GM21528 (cell line): ENCODE measurements around the gene BASP1.

Source experiments
- ATAC-seq: cut with Tn5 transposase; IDR thresholded peaks from one replicate; pipeline ENCODE4 v1.9.1; 2021; ENCODE audit warnings: mild to moderate bottlenecking, moderate library complexity; ENCODE audit not compliant: unreplicated experiment, low FRiP score

Gene BASP1, protein sequence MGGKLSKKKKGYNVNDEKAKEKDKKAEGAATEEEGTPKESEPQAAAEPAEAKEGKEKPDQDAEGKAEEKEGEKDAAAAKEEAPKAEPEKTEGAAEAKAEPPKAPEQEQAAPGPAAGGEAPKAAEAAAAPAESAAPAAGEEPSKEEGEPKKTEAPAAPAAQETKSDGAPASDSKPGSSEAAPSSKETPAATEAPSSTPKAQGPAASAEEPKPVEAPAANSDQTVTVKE

DNA sequence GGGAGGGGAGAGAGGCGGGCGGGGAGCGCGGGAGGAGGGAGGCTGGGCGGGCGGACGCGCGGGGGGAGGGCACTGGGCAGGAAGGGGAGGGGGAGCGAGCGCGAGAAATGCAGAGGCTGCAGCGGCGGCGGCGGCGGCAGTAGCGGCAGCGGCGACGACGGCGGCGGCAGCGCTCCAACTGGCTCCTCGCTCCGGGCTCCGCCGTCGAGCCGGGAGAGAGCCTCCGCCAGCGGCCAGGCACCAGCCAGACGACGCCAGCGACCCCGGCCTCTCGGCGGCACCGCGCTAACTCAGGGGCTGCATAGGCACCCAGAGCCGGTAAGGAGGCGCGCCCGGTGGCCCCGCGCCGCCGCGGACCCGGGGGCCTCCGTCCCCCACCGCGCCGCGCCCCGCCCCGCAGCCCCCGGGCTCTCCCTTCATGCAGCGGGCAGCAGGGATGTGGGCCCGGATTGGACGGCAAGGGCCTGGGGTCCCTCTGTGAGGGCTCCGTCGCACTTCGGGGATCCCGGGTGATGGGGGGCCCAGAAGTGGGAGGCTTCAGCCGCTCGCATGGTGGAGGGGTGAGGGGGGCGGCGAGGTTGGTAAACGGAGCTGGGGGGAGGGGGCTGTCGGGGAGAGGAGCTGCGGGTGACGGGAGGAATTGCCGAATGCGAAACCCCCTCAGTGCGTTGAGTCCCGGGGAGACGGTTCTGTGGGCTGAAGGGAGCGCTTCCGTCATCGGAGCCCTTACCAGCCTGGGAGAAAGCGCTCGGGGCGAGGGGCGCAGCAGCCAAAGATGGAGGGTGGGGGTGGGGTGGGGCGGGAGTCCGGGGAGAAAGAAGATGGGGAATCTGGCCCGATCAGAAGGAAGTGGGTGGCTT is at the start of gene BASP1:
Gene BASP1 (plus strand): TSS at position 139 of the 860 bp plus-strand sequence. CDS start 57,586 bp downstream, outside the sequence.
- peak; percentile 34 for ATAC-seq

DNA sequence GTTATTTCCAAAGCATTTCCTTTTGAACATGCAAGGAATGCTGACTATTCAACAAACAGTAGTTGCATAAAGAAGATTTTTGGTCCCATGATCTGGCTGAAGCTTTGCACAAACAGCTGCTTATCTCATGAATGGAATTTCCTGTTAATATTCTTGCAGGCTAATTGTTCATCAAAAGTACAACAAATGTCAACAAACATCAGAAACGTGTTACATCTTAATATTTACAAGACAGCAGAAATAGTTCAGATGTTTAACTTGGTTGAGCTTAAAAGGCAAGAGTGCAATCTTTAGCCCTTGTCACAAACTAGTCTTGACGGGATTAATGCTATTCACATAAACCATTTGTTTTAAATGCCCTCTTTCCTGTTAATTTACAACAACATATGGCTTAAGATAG is 47.9 kb upstream of the BASP1 start:
- ATAC-seq: no peak

DNA sequence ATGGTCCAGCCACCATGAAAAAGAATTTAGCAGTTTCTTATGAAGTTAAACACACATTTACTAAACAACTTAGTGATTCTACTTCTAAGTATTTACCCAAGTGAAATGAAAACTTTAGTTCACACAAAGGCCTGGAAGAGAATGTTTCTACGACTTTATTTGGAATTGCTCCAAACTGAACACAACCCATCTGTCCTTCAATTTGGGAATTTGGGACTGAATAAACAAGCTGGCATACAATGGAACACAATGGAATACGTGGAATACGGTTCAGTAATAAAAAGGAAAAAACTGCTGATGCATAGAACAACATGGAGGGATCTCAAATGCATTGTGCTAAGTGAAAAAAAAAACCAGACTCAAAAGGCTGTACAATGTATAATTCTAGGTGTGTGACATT is 44.6 kb upstream of the BASP1 start:
- ATAC-seq: no peak

DNA sequence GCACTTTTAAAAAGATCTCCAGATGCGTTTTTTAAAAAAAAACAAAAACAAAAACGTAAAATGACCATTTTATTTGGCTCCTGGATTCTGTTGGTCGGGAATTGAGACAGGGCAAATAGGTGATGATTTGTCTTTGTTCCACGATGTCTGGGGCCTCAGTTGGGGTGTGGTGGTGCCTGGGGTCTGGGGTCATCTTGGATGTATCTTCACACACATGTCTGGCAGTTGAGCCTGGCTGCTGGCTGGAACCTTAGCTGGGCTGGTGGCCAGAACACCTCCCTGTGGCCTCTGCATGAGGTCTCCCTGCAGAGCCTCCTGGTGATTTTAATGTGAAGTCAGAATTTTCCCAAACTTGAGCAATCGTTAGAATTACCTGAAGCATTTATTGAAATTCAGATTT is 42.5 kb upstream of the BASP1 start:
- no peak for ATAC-seq

DNA sequence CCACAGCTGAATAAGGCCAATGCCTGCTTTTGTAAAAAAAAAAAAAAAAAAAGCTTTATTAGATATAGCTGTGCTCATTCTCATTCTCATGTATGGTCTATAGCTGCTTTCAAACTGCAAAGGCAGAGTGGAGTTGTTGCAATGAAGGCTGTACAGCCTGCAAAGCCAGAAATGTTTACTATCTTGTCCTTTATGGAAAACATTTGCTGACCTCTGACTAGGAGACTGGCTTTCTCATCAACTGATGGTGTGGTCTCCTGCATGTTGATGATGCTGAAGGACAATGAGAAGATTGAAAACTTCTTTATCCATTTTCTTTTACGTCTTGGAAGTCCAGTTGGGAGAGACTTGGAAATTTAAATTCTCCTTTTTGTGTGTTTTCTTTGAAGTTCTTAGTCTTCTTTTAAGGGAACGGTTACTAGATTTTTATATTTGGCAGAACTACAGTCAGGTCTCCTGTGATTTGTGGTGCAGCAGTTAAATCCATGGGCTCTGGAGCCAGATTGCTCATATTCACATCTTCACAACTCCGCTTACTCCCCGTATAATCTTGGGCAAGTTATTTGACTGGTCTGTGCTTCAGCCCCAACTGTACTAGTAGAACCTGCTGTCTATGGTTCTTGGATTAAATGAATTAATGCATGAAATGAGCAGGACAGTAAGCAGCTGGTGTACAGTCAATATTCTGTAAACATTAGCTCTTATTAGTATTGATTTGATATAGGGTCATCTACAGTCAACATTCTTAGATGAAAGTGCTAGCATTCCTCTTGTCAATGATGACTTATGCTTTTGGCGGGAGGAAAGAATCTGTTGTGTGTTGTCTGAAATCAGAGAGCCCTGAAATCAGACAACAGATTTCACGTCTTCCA is 39.7 kb upstream of the BASP1 start:
- ATAC-seq: no peak

DNA sequence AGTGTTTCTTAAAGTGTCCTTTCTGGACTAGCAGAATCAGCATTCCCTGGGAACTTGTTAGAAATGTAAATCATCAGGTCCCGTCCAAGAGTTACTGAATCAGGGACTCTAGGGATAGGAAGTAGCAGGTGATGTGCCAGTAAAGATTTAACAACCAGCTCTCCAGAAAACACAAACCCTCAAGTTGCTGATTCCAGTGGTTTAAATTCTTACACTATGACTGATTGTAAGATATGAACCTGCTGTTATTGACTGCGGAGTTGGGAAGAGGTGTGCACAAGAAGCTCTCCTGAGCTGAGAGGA is 39.1 kb upstream of the BASP1 start:
- ATAC-seq: no peak

DNA sequence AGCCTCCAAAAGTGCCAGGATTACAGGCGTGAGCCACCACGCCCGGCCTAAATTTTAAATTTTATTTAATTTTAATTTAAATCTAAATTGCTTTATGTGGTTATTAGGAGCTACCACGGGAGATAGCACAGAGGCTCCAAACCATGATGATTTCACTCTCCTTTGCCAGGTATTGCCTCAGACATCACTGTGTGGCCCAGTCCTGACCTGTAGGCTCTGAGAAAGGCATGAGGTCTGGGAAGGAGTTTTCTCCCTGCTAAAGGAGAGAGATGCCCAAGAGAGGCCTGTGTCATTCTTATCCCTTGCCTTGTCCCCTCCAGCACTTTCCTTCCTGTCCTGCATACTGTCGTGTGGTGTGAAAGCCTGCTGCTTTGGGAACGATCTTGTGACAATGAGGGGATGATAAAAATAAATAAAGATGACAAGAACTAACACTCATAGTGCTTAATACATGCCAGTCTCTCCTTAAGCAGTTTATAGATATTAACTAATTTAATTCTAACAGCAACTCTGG is 37.0 kb upstream of the BASP1 start:
- ATAC-seq: no peak

DNA sequence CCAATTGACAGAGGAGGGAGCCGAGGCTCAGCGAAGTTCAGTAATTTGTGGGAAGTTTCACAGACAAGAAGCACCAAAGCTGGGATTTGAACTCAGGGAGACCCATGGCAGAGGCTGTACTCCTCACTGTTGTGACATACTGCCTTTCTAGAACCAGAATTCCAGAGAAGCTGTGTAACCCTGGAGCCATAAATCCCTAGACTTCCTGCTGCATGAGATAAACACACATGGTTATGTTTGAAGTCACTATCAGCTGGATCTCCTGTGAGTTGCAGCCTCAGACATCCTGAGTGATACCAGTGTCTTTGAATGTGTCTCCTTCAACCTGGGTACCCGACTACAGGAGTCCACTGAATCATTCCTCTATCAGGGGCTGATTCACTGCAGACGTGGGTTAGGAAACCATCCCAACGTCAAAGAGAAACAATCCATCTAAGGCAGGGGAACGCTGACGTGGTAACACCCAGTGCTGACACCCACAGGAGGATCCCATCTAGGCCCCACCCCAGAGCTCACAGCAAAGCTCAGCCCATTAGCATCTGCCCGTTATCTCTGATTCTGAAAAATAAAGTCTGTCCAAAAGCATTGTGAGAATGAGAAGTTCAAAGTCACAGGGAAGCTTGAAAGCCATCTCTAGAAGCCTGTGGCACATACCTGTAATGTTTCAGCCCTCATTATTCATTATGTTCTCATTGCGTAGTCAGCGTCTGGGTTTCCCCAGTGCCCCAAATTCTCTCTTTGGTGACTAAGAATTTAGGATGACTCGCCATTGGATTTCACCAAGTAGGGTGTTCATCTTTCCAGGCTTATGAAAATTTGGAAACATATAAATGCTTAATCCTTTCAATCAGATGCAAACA is 36.3 kb upstream of the BASP1 start:
- no peak for ATAC-seq

DNA sequence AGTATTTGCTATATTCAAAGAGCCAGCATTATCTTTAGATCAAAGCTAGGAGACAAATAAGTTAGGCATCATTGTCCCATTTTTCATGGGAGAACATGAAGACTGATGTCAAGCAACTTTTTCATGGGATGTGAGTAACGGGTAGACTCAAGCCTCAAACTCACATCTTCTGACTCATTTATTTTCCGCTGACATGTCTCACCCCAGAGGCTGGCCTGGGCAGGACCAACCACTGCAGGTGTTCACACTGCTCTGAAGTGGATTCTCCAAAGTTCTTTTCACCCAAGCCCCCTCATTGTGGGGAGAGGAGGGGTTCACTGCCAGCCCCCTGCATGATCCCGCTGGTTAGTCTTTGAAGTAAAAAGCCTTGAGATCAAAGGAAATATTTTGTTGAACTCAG is 34.9 kb upstream of the BASP1 start:
- no peak for ATAC-seq

DNA sequence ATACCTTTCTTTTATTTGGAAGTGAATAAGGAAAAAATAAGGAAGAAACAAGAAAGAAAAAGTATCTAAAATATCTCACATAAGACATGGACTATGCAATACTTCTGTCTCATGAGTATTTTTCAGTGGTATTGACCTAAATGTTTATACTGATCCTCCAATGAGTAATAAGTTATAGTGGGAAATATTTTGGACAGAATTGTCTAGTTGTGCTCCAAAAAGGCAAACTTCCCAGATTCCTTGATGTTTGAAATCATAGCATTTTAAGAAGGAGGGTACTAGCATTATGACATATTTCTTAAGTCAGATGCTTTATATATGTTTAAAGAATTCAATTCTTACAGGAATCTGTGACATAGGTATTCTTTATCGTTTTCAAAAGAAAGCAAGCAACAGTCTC is 34.5 kb upstream of the BASP1 start:
- ATAC-seq: no peak

DNA sequence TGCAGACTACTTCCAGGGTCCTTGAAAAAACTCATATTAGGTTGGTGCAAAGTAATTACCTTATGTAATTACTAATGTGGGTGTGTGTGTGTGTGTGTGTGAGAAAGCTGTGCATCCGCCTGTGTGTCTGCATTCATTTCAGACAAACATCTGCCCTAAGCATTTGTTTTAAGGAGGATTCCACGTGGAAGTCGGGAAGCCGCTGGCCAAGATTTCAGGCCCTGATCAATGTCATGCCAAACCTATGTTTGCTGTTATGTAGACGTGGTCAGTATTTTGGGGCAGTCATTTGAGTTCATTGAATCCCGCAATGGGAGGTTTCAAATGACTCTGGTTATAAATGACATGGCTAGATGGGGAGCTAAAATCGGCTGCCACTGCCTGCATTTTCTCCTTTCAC is 33.6 kb upstream of the BASP1 start:
- ATAC-seq: no peak

DNA sequence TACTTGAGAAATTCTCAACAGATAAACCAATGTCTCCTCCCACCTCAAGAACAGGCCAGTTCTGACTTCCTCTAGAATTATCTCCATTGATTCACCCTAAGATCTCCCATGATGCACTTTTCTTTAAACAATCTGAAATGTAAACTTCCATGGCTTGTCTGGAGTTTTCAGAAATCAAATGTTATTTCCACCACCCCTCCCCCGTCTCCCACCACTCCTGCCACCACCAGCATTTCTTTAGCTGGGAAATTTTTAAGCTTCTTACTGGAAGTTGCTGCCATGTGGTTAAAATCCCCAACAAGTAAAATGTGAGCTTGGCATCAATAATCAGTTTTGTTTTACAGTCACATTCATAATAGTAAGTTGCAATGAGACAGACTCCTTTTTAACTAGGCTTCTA is 32.8 kb upstream of the BASP1 start:
- no peak for ATAC-seq

DNA sequence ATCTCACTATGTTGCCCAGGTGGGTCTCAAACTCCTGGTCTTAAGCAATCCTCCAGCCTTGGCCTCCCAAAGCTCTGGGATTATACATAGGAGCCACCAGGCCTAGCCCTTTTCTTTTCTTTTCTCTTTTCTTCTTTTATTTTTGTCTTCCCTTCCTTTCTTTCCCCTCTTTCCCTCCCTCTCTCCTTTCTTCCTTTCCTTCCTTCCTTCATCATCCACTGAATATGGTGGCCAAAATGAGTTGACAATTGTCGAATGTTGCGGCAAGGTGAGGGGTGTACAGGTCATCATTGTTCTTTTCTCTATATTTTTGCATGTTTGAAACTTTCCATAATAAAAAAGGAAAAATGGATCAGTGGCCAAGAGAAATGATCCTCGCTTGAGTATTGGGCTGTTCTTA is 32.1 kb upstream of the BASP1 start:
- no peak for ATAC-seq

DNA sequence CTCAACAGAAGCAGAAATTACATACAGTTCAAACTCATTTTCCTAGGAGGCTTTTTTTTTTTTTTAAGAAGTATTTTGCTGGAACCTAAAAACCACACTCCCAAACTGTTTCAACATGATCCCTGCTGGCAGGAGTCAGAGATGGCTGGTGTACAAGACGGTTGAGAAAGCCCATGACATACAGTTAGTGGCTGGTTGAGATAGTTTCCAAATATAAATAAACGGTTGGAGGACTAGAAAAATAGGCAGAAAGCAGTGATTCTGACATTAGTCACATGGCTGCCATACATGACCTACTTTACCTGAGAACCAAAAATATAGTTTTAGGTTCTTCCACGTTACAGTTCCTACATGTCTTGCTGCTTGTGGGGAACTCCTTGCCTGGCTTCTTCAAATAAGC is 31.7 kb upstream of the BASP1 start:
- ATAC-seq: no peak

DNA sequence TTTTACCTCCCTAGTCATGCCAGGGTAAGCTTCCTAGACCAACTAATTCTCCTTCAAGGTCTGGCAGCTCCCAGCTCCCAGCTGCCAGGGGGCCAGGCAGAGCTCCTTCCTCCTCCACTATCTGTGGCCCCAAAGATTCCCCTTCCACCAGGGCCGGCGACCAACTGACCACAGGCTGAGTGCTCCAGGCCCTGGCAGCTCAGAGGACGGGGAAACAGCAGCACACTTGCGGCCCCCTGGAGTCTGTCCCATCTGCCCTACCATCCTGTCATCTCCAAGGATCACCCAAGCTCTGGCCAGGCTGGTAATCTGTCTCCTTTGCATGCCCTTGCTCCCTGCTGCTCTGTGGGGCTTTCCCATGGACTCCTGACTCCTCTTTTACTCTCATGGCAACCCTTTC is 31.2 kb upstream of the BASP1 start:
- no peak for ATAC-seq

DNA sequence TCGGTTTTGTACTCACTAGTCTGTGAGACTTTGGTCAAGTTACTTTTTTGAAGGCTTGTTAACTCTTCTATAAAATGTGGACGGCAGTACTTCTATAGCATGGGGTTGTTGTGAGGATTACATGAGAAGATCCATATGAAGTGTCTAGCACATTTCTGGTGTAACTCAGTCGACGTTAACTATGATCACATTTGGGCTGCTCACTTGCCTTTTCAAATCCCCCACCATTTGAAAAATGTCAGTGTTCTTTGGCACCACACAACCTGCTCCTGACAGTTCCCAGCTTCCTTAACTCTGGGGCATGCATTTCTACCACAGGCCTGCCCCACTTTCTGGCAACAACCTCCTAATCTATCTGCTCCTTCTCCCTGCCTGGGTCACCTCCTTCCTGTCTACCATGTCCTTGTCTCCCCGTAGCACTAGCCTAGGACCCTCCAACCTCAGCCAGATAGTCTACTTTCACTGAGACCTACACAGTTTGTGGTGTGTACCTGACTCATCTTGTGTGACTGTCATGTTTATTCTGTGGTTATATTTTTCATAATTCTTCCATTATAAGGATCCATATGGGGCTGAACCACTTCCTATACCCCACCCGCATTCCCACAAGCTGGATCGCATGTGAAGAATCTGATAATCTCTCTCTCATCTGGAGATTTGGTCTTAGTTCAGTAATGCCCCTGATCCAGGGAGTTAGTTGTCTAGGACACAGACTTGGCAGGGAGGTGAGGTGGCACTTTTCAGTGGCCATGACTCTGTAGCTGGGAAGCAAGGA is 30.2 kb upstream of the BASP1 start:
- ATAC-seq: no peak

DNA sequence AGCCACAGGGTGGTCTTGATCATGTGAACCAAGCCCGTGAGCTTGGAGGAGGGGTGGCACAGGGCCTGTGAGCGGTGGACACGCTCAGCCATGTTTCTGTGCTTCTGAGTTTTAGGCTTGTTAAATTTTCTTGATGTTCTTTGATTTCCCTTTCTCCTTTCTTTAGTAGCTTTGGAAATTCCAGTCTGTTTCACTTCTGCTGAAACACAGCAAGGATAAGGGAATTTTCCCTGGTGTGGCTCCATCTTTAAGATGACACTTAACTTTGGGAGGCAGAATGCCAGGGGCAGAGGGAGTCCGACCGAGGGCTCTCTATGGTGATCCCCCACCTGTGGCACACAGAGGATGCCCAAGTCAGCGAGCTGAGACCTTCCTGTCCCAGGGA is 29.7 kb upstream of the BASP1 start:
- ATAC-seq: no peak

DNA sequence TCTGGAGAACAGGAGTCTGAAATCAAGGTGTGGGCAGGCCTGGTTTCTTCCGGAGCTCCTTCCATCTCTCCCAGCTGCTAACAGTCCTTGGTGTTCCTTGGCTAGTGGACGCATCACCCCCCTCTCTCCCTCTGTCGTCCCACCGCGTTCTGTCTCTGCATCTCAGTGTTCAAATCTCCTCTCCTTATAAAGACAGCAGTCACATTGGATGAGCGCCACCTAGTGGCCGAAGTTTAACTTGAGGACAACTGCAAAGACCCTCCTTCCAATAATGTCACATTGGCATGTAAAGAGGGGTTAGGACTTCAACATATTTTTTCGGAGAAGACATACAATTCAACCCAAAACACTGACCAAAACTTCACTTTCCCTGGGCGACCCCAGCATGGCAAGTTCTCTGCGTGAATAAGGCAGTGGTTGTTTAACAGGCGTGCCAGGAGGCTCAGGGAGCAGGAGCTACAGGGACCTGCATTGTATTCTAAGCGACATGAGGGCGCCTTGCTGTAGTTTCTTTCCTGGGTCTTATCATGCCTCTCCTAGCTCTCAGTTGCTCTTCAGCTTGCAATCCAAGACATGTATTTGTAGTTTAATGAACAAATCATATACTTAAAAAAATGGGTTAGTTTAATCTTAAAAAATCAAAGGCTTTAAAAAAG is 27.9 kb upstream of the BASP1 start:
- no peak for ATAC-seq

DNA sequence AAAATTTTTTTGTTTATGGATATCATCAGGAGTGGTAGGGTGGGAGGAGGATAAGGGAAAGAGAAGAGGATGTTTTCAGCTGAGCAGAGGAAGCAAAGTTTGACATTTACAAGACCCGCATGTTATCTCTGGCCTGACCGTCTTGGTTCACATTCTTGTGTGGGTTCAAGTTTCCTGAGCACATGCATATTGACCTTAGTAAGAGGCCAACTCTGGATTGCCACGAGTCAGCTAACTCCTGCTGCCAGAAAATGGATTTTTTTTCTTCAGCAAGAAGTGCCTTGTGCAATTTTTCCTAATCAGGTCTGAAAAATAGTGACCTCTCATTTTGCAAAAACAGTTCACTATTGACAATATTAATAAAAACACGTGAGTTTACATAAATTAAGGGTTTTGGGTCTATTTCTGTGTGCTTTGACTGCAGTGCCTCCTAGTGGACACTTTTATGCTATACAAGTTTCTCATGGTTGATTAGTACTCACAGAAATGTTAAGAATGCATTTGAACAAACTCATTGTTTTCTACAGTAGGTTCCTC is 27.1 kb upstream of the BASP1 start:
- ATAC-seq: no peak
